WERI-Rb-1 (cell line): ENCODE data around the gene FNDC3B.

Experiments
- DNase-seq: peaks from one replicate; pipeline ENCODE4 v3.0.0-alpha.2; 2020
- H3K27ac ChIP-seq: fragments of 250-450 bp; sonication (Bioruptor Pico); 2 replicates; pipeline ENCODE4 v1.5.1; 2020; ENCODE audit warnings: mild to moderate bottlenecking, moderate library complexity
- H3K27me3 ChIP-seq: fragments of 250-450 bp; sonication (Bioruptor Pico); 2 replicates; pipeline ENCODE4 v1.5.1; 2021; ENCODE audit warnings: mild to moderate bottlenecking, low read depth, moderate library complexity; ENCODE audit not compliant: insufficient read depth, severe bottlenecking
- H3K36me3 ChIP-seq: fragments of 250-450 bp; sonication (Bioruptor Pico); 2 replicates; pipeline ENCODE4 v1.5.1; 2020; ENCODE audit warnings: mild to moderate bottlenecking, moderate library complexity
- H3K4me3 ChIP-seq: 2 replicates; pipeline ENCODE4 v1.5.1; 2011; ENCODE audit warnings: low read depth, mild to moderate bottlenecking, control low read depth, low read length
- H3K9me3 ChIP-seq: fragments of 250-450 bp; sonication (Bioruptor Pico); 2 replicates; pipeline ENCODE4 v1.5.1; 2021; ENCODE audit warnings: mild to moderate bottlenecking, moderate library complexity; ENCODE audit not compliant: severe bottlenecking
- TF ChIP-seq, protein P1 (sequence below): IDR thresholded peaks from 2 replicates; pipeline ENCODE4 v1.5.1; 2011; ENCODE audit warnings: low read depth, mild to moderate bottlenecking, control low read depth, inconsistent platforms, low read length

Gene FNDC3B

GRCh38 chr3:172185907-172186306, 146.5 kb downstream of the FNDC3B start:
- H3K27ac ChIP-seq, result no peak overlapping the region

GRCh38 chr3:172186607-172187006, 147.2 kb downstream of the FNDC3B start:
- Histone ChIP-seq H3K27ac (no peak overlapping the region), H3K9me3 (no peaks in the 10 kb centered on the region), H3K36me3 (no peaks in the 10 kb centered on the region), H3K27me3 (no peaks in the 10 kb centered on the region), H3K4me3 (no peak overlapping the region)
- TF ChIP-seq, protein P1, sequence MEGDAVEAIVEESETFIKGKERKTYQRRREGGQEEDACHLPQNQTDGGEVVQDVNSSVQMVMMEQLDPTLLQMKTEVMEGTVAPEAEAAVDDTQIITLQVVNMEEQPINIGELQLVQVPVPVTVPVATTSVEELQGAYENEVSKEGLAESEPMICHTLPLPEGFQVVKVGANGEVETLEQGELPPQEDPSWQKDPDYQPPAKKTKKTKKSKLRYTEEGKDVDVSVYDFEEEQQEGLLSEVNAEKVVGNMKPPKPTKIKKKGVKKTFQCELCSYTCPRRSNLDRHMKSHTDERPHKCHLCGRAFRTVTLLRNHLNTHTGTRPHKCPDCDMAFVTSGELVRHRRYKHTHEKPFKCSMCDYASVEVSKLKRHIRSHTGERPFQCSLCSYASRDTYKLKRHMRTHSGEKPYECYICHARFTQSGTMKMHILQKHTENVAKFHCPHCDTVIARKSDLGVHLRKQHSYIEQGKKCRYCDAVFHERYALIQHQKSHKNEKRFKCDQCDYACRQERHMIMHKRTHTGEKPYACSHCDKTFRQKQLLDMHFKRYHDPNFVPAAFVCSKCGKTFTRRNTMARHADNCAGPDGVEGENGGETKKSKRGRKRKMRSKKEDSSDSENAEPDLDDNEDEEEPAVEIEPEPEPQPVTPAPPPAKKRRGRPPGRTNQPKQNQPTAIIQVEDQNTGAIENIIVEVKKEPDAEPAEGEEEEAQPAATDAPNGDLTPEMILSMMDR, result no peak
- no peak for DNase-seq

More at GRCh38 chr3:172185907-172186306, 146.5 kb downstream of the FNDC3B start:
- TF ChIP-seq, protein P1, result no peak
- Histone ChIP-seq H3K9me3 (no peaks in the 10 kb centered on the region), H3K4me3 (no peak overlapping the region), H3K36me3 (no peaks in the 10 kb centered on the region), H3K27me3 (no peaks in the 10 kb centered on the region)
- DNase-seq, result no peak

DNA sequence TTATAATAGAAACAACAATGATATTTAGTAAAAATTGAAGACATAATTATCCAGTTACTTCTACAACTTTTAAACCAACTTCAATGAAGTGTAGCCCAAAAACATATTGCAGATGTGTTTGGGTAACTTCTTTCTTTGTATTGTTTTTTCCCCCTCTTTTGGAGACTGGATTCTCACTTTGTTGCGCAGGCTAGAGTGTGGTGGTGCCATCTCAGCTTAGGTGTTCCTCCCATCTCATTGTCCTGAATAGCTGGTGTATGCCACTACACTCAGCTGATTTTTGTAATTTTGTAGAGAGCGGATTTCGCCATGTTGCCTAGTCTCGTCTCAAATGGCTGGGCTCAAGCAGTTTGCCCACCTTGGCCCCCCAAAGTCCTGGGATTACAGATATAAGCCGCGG, 148.1 kb downstream of the FNDC3B start:
- Histone ChIP-seq H3K27me3 (no peaks in the 10 kb centered on the region), H3K4me3 (no peak overlapping the region), H3K36me3 (no peaks in the 10 kb centered on the region), H3K27ac (no peak overlapping the region), H3K9me3 (no peaks in the 10 kb centered on the region)
- no peak for DNase-seq
- TF ChIP-seq, protein P1, result no peak

GRCh38 chr3:172188511-172188910, 149.1 kb downstream of the FNDC3B start:
- no peak for DNase-seq
- Histone ChIP-seq H3K4me3 (no peak overlapping the region), H3K27ac (no peak overlapping the region), H3K36me3 (no peaks in the 10 kb centered on the region), H3K9me3 (no peaks in the 10 kb centered on the region), H3K27me3 (no peaks in the 10 kb centered on the region)
- TF ChIP-seq, protein P1, result no peak

GRCh38 chr3:172189213-172189612, 149.8 kb downstream of the FNDC3B start:
- no peak overlapping the region for H3K27ac ChIP-seq
- no peak overlapping the region for H3K4me3 ChIP-seq
- TF ChIP-seq, protein P1, result no peak

DNA sequence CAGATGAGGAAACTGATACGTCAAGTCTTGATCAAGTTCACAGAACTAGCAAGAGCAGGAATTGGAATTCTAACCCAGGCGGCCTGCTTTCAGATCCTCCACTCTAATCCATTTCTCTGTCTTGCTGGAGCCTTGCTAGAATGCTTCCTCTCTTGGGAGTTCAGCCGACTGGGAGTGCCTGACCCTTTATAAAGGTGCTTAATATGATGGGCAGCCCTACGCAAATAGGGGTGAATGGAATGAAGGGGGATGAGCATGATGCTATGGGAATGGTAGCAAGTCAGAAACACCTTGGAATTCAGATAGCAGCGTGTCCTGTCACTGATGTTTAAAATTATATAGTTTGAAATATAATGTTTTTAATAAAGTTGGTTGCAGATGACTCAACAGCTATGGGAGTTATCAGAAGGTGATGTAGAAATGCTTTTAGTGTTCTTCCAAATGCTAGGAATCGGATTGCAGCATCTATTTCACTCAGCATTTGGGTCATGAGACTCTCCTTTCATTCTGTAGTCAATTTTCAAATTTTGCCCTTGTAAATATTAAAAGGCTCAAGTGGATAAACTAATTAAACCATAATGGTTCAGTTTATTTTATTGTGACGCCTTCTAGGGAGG, 150.7 kb downstream of the FNDC3B start:
- no peaks in the 10 kb centered on the region for H3K27me3 ChIP-seq
- H3K27ac ChIP-seq, result no peak overlapping the region
- H3K9me3 ChIP-seq, result no peaks in the 10 kb centered on the region
- H3K36me3 ChIP-seq, result no peaks in the 10 kb centered on the region
- TF ChIP-seq, protein P1, result no peak
- no peak overlapping the region for H3K4me3 ChIP-seq
- no peak for DNase-seq

More at GRCh38 chr3:172189213-172189612, 149.8 kb downstream of the FNDC3B start:
- Histone ChIP-seq H3K36me3 (no peaks in the 10 kb centered on the region), H3K9me3 (no peaks in the 10 kb centered on the region), H3K27me3 (no peaks in the 10 kb centered on the region)
- DNase-seq, result no peak
